GM08714 (cell line): ENCODE results near the gene TNFRSF18.
"Not testable (repeated sequence)": the region's sequence is repeated elsewhere in the genome, so short reads cannot be mapped to it uniquely, and the experiment has no call there.

Source experiments
- H3K4me3 ChIP-seq: fragments of 200-500 bp; sonication (Bioruptor generic); 2 replicates; pipeline ENCODE4 v1.5.1; 2014; ENCODE audit warnings: mild to moderate bottlenecking, low read length, inconsistent platforms
- ZNF274 ChIP-seq: IDR thresholded peaks from 2 replicates; pipeline ENCODE4 v1.6.1; 2012; ENCODE audit warnings: mild to moderate bottlenecking, low read depth, low read length

Gene TNFRSF18

GRCh38 chr1:1177452-1178206, 28.8 kb downstream of the TNFRSF18 start:
- TF ChIP-seq ZNF274: no peak
- H3K4me3 ChIP-seq: no peak overlapping the region

GRCh38 chr1:1176931-1177330, 29.5 kb downstream of the TNFRSF18 start:
- no peak overlapping the region for H3K4me3 ChIP-seq
- no peak for TF ChIP-seq ZNF274

GRCh38 chr1:1176063-1176761, 30.2 kb downstream of the TNFRSF18 start:
- H3K4me3 ChIP-seq: not testable (repeated sequence)

GRCh38 chr1:1175221-1176062, 30.9 kb downstream of the TNFRSF18 start:
- TF ChIP-seq ZNF274: no peak

GRCh38 chr1:1173793-1174415, 32.5 kb downstream of the TNFRSF18 start, which contains the start of gene TTLL10:
TSS of gene TTLL10 (plus strand) at chr1:1173880. CDS start at chr1:1179216, 5,336 bp downstream.
- TF ChIP-seq ZNF274: no peak
- H3K4me3 ChIP-seq: no peak within 1 kb of the TSS

More at GRCh38 chr1:1175221-1176062, 30.9 kb downstream of the TNFRSF18 start:
- no peak overlapping the region for H3K4me3 ChIP-seq

GRCh38 chr1:1173061-1173792, 33.2 kb downstream of the TNFRSF18 start:
- H3K4me3 ChIP-seq: no peak overlapping the region
- TF ChIP-seq ZNF274: no peak

- no peak for TF ChIP-seq ZNF274
- no peak overlapping the region for H3K4me3 ChIP-seq
These were observed 34.6 kb downstream of the TNFRSF18 start for GRCh38 chr1:1171546-1172340.

- H3K4me3 ChIP-seq: no peak overlapping the region
- TF ChIP-seq ZNF274: no peak
These were observed 35.2 kb downstream of the TNFRSF18 start for GRCh38 chr1:1171161-1171545.

- TF ChIP-seq ZNF274: no peak
These were observed 35.9 kb downstream of the TNFRSF18 start for GRCh38 chr1:1170215-1171091.

GRCh38 chr1:1169429-1170214, 36.8 kb downstream of the TNFRSF18 start:
- no peak overlapping the region for H3K4me3 ChIP-seq
- TF ChIP-seq ZNF274: no peak

More at GRCh38 chr1:1170215-1171091, 35.9 kb downstream of the TNFRSF18 start:
- H3K4me3 ChIP-seq: no peak overlapping the region
